ENCODE data around the gene LBP.

DNA sequence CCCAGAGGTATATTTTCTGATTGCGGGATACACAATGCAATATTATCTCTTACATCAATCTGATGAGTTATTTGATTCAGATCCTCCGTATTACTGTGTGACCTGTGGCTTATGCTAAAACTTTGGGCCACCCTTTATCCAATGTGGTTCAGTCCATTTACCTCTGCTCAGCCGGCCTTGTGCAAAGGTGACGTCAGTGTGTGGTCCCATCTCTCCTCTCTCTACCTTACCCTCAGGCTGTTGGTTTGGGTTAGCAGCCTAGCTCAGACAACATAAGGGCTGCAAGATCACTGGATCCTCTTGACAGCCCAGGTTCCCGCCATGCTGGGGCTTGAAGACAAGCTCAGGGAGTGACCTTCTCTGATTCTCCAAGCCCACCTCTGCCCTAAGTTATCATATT, 55.8 kb downstream of the LBP start:
- TF ChIP-seq, protein P1, sequence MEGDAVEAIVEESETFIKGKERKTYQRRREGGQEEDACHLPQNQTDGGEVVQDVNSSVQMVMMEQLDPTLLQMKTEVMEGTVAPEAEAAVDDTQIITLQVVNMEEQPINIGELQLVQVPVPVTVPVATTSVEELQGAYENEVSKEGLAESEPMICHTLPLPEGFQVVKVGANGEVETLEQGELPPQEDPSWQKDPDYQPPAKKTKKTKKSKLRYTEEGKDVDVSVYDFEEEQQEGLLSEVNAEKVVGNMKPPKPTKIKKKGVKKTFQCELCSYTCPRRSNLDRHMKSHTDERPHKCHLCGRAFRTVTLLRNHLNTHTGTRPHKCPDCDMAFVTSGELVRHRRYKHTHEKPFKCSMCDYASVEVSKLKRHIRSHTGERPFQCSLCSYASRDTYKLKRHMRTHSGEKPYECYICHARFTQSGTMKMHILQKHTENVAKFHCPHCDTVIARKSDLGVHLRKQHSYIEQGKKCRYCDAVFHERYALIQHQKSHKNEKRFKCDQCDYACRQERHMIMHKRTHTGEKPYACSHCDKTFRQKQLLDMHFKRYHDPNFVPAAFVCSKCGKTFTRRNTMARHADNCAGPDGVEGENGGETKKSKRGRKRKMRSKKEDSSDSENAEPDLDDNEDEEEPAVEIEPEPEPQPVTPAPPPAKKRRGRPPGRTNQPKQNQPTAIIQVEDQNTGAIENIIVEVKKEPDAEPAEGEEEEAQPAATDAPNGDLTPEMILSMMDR (IDR thresholded peaks at IDR 0.05), result no peak
- TF ChIP-seq POLR2A (IDR thresholded peaks at IDR 0.05), result no peak
